ENCODE data around the gene ZNF335.
"Not testable (repeated sequence)": the region's sequence is repeated elsewhere in the genome, so short reads cannot be mapped to it uniquely, and the experiment has no call there.

The ZNF335 gene

GRCh38 chr20:45971425-45971674, 653 bp downstream of the ZNF335 start:
- in situ Hi-C loops (cut with MboI; ENCODE audit: low sequenced_read_pairs): no loop called here

- in situ Hi-C loops (cut with MboI; ENCODE audit: low sequenced_read_pairs): no loop called here
Measured at GRCh38 chr20:45970646-45971424, 1.2 kb downstream of the ZNF335 start.

DNA sequence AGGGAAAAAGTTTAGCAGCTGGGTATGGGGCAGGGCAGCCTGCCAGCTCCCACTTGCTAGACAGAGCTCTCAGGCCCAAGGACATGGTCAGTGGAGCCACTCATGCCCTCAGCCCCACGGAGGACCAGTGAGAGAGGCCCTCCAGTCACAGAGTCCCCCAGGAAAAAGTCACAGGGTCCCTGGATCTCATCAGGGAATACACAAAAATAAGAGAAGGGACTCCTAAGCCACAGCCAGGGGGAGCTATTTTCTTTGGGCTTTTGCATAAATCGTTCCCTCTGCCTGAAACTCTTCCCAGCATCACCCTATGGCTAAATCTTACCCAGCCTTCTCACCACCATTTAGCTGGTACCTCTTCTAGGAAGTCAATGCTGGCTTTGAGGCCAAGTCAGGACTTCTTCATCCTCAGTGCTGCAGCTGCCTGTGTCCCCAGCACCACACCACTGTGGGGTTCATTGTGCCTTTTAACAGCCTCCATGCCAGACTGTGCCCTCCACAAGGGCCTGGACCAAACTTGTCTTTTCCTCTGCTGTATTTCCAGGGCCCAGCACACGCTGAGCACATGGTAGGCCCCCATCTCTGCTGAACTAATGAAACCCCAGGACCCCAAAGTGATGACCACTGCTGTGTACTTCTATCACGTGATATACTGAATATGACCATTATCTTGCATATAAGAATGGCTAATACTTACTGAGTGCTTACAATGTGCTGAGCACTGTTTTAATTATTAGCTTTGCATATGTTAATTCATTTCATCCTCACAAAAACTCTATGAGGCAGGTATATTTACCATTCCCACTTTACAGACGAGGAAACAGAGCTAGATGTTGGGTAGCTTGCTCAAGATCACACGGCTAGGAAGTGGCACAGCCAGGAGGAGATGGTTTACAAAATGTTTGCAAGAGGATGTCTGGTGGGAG, 2.0 kb downstream of the ZNF335 start:
- in situ Hi-C loops (cut with MboI; ENCODE audit: low sequenced_read_pairs): no loop called here

DNA sequence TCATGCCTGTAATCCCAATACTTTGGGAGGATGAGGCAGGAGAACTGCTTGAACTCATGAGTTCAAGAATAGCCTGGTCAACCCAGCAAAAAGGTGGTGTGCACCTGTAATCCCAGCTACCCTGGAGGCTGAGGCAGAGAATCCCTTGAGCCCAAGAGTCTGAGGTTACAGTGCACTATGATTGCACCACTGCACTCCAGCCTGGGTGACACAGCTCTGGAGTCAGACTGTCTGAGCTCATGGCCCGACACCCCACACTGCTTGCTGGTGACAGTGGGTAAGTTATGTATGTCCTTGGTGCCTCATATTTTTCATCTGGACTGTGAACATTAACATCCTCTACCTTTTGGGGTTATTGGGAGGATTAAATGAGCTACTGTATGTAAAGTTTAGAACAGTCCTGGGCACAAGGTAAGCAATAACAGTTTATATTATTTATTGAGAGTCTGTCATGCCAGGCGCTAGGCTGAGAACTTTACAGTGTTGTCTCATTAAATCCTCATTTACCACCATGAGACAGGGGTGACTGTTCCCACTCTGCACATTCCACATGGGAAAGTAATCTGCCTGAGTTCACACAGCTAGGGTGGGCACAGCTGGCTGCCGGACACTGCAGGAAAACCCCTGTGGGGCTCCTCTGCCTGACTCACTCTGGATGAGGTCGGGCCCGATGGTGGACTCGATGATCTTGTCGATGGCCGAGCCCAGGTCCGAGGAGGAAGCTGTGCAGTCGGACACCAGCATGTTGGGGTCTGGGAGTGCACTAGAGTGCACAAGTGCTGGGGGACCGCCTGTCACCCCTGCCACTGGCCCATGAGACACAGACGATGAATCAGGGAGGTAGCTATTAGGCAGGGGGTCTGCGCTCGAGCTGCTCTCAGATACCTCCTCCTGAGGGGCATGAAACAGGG, 2.9 kb downstream of the ZNF335 start:
- in situ Hi-C loops (cut with MboI; ENCODE audit: low sequenced_read_pairs): no loop called here

GRCh38 chr20:45968081-45968671, 3.8 kb downstream of the ZNF335 start:
- in situ Hi-C loops (cut with MboI; ENCODE audit: low sequenced_read_pairs): no loop called here

- in situ Hi-C loops (cut with MboI; ENCODE audit: low sequenced_read_pairs): no loop called here
Measured at GRCh38 chr20:45967551-45968080, 4.4 kb downstream of the ZNF335 start.

- in situ Hi-C loops (cut with MboI; ENCODE audit: low sequenced_read_pairs): no loop called here
Measured at GRCh38 chr20:45965169-45966002, 6.6 kb downstream of the ZNF335 start.

DNA sequence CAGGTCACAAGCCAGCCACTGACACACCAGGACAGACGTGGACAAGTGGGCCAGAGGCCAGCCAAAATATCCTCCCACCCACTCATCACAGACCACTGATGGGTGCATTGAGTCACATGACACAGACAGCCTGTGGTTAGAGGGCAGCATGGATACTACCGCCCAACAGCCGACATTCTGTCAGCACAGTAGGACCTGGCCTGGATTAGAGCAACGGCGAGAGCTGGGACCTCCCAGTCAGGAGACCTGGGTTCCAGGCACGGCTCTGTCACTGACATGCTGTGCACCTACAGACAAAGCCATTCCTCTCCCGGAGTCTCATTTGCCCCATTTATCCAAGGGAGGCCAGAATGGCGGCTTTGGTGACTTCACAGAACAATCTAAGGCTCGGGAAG, 8.0 kb downstream of the ZNF335 start:
- in situ Hi-C loops (cut with MboI; ENCODE audit: low sequenced_read_pairs): no loop called here

GRCh38 chr20:45963059-45964005, 8.7 kb downstream of the ZNF335 start:
- in situ Hi-C loops (cut with MboI; ENCODE audit: low sequenced_read_pairs): no loop called here

DNA sequence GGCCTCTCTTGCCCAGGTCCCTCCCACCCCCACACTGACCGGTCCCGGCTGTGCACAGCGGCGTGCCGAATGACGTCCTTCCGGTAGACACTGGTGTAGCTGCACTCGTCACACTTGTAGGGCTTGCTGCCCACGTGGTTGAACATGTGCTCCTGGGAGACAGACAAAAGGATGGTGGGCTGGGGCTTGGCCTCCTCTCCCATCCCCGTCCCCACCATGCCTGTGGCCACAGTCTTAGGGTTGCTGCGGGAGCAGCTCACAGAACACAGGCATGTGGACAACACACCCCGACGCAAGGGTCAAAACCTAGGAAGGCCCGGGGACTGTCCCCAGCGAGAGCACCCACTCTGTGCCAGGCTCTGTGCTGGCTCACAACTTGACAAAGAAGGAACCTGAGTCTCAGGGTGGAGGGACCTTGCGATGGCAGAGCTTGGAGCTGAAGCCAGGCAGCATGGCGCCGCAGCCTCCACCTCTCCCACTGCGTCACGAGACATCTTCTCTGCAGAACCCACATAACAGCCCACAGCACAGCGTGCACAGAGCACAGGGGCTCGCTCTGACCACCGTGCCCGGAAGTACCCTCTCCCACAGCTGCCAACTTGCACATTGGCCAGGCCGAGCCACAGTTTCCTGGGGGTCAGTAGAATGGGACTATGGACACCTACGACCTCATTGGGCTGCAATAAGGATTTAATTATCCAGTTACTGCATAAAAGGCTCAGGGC, 9.8 kb downstream of the ZNF335 start:
- in situ Hi-C loops (cut with MboI; ENCODE audit: low sequenced_read_pairs): no loop called here

GRCh38 chr20:45959956-45960630, 11.9 kb downstream of the ZNF335 start:
- in situ Hi-C loops (cut with MboI; ENCODE audit: low sequenced_read_pairs): no loop called here

GRCh38 chr20:45959126-45959525, 12.9 kb downstream of the ZNF335 start:
- in situ Hi-C loops (cut with MboI; ENCODE audit: low sequenced_read_pairs): no loop called here

- in situ Hi-C loops (cut with MboI; ENCODE audit: low sequenced_read_pairs): no loop called here
Measured at GRCh38 chr20:45958593-45958992, 13.4 kb downstream of the ZNF335 start.

DNA sequence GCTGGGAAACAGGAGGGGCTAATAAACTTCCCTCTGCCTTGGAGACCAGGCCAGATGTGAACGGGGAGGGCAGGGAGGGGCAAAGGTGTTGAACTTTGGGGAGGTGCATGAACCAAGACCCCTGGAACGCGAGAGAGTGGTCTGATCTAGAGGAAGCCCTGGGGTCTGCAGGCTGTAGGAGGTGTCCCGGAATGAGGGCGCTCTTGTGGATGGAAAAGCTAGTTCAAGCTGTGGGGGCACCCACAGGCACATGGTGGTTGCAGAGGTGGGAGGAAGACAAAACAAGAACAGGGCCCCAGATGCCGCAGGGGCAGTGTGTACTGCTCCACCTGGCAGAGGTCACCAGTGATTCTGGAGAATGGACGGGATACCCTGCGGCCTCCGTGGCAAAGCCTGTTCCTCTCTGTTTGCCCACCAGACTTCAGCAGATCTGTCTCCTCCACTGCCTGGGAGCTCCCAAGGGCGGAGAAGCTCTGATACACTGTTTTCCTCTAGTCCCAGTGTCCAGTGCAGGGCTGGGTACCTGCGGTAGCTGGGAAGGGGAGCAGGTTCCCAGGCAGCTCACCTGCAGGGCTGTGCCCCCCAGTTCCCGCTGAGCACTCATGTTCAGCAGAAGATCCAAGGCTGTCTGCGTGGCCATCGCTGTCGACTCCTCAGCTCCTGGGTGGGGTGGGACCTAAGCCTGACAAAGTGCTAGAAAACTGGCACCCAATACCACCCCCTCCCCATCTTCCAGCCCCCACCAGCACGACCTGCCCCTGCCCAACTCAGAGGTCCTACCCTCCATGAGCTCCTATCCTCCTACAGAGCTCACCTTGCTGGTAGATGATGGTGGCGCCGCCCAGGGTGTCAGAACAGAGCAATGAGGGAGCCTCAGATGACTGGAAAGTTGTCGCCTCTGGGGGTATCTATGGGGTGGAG, 14.7 kb downstream of the ZNF335 start:
- in situ Hi-C loops (cut with MboI; ENCODE audit: low sequenced_read_pairs): no loop called here

DNA sequence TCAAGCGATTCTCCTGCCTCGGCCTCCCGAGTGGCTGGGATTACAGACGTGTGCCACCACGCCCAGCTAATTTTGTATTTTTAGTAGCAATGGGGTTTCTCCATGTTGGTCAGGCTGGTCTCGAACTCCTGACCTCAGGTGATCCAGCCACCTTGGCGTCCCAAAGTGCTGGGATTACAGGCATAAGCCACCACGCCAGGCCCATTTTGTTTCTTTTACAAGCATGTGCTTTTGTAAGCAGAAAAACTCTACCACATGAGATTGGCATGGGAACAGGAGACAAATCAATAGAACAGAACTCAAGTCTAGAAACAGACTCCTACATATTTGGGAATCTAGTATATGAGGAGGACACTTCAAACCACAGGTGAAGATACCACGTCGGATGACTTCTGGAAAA, 15.7 kb downstream of the ZNF335 start:
- in situ Hi-C loops (cut with MboI; ENCODE audit: low sequenced_read_pairs): not testable (repeated sequence)

DNA sequence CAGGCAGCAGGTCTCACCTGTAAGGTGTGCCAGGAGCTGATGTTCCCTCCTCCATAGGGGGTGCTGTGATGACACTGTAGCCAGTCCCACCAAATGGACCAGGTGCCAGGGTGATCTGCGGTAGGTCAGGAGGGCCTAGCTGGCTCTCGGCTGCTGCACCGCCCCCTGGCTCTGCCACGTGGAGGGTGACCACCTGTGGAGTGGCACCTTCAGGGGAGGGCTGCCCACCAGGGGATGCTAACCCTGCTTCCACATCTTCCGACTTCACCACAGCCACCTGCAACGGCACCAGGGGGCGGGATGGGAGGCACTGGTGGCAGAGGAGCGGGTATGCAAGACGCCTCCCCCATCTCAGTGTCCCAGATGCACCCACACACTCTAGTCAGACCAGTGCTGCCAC, 18.3 kb downstream of the ZNF335 start:
- in situ Hi-C loops (cut with MboI; ENCODE audit: low sequenced_read_pairs): no loop called here
